Left colon (tissue), 2 donors: ENCODE measurements around the gene ADAMTS15. TPM values are rescaled to one million over a fixed set of nuclear protein-coding genes. Genes with fewer than 3 reads are reported as not detected.

Source experiments
- ATAC-seq: fragments of 200-7000 bp; cut with Tn5 transposase; one replicate; pipeline ENCODE4 v1.9.1; 2020; ENCODE audit warnings: mild to moderate bottlenecking, moderate library complexity
- DNase-seq, 2 donors: peaks; one replicate each; pipeline ENCODE4 v3.0.0-alpha.2; 2020
- intact Hi-C, 2 donors: fragments of 100-400 bp; cut with DNase I in 1 of 2; cut with micrococcal nuclease in 1 of 2; formaldehyde crosslinking; loops; one replicate each; pipeline versions ENCODE4 v1.11.2 to v1.14.0; 2022; cut with DNase I, micrococcal nuclease
- total RNA-seq, 2 donors: library from RNA; stranded (reverse); fragmentation: NEBNext Ultra II Directional; extraction: Animal tissue kit (Norgen Biotek cat#: 25700); gene quantifications; one replicate each; pipeline ENCODE4 v1.2.1, GENCODE V29; 2021
- donor health status: DM: no; HTN: no; CAD: no.
- donor health status: DM: yes; HTN: yes; CAD: no.

ADAMTS15 gene
- total RNA-seq, 2 donors from 2014 or later = 3.6 to 4.4 TPM

DNA sequence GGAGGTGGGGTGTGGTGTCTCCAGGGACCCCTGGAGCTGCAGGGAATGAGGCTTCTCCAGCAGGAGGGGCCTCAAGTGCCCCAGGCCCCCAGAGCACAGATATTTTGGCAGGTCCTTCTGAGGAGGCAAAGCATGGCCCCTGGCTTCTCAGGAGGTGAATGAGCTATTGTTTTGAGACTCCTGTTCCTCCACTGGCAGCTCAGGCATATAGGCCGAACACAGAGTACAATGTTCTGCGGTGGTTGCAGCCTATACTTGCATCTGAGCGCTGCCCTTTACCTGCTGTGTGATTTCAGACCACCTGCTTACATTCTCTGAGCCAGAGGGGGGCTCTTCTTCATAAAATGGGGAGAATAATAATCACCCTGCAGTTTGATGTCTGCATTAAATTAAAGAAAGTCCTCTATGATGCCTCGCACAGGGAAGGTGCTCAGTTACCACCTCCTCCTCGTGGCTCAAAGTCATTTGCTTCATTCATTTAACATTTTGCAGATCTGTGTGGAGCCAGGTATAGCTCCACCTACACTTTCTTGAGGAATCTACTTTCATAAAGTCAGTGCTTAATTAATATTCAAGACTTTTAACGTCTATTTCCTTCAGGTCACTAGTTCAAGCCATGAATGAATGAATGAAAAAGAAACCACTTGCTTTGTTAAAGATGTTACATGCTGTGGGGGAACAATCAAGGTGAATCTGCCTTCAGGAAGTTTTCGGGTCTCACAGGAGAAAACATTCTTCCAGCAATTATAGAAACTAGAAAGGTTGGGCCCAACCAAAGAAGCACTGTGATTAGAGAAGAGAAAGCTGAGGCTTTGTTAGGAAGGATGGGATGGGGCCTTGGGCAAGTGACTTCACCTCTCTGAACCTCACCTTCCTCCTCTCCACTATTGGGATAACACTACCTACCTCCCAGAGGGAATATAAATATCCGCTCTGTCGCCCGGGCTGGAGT, 68.4 kb downstream of the ADAMTS15 start:
- intact Hi-C loops = no loop called here
- ATAC-seq = no peak
- DNase-seq = no peak

DNA sequence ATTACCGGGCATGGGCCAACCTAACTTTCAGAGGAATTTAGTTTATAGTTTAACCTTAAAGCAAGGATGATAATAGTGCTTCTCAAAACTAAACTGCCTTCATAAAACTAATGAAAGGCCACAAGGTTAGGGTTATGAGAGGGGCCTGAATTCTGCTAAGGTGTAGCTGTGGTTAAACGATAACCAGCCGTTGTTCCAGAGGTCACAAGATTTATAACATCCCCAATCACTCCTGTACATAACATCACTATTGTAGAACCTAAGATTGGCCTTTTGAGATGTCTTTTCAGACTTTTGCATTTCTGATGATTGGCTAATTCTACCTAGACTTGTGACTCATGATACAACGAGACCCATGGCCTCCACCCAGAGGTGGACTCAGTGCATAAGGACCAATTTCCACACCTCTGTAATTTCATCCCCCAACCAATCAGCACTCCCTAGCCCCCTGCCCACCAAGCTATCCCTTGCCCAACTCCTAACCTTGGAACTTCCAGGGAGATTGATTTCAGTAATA, 69.8 kb downstream of the ADAMTS15 start:
- no peak for DNase-seq
- intact Hi-C loops = no loop called here
- ATAC-seq = peak; percentile 83

DNA sequence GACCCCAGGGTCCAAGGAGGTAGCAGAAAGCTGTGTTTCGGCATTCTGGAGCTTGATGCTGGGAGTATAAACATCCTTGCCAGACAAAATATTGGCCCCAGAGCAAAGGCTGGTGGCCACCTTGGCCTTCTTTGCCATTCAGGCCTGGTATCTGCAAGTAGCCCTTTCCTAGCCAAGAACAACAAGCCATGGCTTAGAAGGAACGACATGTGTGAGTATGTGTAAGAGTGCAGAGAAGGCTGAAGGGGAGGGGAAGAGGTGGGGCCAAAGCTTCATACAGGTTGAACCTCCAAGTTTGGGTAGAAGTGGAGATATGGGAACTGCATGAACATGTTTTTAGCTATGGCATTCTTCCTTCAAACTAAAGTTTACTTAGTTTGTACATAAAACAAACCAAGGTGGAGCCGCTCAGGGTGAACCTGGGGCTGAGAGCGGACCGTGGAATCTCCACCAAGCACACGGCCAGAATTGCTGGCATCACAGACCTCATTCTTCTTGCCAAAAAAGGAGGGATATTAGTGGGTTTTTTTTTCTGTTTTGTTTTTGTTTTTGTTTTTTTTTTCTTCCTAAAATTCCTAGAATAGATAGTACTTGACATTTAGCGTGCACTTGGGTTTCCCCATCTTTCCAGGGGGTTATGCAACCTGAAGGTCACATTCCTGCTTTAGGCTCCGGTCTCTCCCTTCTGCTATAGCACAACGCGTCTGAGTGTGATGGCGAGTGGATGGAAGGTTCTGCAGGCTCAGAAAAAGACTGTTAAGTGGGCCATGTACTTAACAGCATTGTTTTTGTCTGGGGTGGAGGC, 70.9 kb downstream of the ADAMTS15 start:
- DNase-seq = no peak
- intact Hi-C loops = no loop called here
- no peak for ATAC-seq

GRCh38 chr11:130520271-130520671, 71.8 kb downstream of the ADAMTS15 start:
- DNase-seq (no peak), ATAC-seq (no peak)
- intact Hi-C loops = no loop called here

DNA sequence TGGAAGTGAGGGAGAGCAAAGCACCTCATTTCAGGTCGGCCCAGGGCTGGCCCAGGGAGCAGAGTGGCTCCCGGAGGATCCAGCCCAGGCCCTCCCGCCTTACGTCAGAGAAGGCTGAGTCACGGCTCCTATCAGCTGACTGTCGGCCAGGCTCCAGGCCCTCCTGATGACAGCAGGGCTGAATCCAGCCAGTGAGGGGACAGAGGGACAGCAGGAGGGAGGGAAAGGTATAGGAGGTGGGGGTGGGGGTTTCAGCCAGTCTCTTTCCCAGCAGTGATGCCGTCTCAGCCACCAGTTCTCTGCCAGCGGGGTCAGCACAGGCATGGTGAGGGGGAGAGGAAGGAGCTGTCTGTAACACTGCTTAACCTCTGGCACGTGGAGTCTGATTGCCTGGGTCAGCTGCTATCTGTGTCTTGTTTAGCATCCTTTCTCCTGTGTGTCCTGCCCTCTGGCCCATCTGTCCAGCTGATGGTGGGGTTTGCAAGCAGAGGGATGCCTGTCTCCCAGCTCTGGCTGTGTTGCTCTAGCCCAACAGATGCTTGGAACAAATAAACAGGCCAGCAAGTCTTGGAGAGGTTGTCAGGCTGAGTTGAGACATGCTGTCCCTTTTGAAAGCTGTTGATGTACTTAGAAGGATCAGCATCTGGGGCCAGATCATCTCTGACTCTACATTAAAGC, 74.0 kb downstream of the ADAMTS15 start:
- DNase-seq (peak; percentile 60 to 80), ATAC-seq (peak; percentile 58)
- intact Hi-C loops = no loop called here

GRCh38 chr11:130523166-130523565, 74.7 kb downstream of the ADAMTS15 start:
- intact Hi-C loops = no loop called here
- DNase-seq (no peak), ATAC-seq (no peak)

- intact Hi-C loops = no loop called here
- no peak for DNase-seq
- no peak for ATAC-seq
These were observed 75.2 kb downstream of the ADAMTS15 start for GRCh38 chr11:130523609-130524008.

DNA sequence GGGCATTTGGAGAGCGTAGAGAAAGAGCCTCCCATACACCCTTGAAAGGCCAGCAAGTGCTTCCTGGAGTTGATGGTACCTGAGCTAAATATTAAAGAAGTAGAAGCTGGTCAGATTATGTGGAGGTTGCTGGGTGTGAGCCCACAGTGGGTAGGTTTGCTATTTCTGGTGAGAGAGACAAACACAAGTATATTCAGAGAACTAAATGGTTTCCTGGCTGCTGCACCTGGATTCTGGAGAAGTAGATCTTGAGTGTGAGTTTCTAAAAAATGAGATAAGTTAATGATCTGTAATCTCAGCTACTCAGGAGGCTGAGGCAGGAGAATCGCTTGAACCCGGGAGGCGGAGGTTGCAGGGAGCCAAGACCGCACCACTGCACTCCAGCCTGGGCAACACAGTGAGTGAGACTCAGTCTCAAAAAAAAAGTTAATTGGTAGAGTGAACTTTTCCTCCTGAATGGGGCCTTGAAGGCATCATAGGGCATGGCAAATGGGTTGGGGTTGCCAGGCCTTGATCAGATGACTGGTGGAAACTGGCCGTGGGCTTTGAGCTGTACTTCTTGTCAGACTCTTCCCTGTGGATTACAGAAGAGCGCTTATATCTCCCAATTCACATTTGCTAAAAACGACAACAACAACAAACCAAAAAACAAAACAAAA, 75.8 kb downstream of the ADAMTS15 start:
- intact Hi-C loops = no loop called here
- DNase-seq (no peak), ATAC-seq (no peak)

DNA sequence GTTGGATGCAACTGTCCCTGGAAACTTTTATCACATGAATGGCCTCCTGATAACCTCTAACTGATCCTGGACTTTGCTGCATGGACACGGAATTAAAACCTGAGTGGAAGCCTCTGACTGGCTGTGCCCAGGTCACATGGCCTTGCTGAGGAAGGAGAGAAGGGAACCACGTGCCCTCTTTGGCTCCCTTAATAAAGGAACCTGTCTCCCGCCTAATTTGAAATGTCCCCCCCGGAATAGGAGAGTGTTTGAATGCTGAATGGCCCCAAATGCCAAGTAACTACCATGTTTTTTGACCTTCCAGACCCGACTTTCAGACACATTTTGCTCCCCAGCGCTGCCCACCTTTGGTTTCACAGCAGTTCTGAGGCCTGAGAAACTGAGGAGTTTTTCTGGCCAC, 76.9 kb downstream of the ADAMTS15 start:
- ATAC-seq = no peak
- intact Hi-C loops = no loop called here
- DNase-seq = no peak

Other genes with a start within 250 kb of the ADAMTS15 start
- 10 to 100 TPM; 23.3 to 30.2 TPM for gene ZBTB44, start 133.7 kb upstream of the ADAMTS15 start, total RNA-seq
- gene ADAMTS8, start 20.0 kb upstream of the ADAMTS15 start, total RNA-seq = 1 to 10 TPM in 1 of 2 donors, under 1 TPM in 1; 0.40 to 3.4 TPM